HG02970 (cell line): ENCODE measurements around the gene IL1RAPL1.
"Not testable (repeated sequence)": the region's sequence is repeated elsewhere in the genome, so short reads cannot be mapped to it uniquely, and the experiment has no call there.

Source experiments
- ATAC-seq: cut with Tn5 transposase; IDR thresholded peaks from one replicate; pipeline ENCODE4 v1.9.1; 2021; ENCODE audit warnings: mild to moderate bottlenecking, moderate library complexity, moderate number of reproducible peaks; ENCODE audit not compliant: unreplicated experiment, low FRiP score

IL1RAPL1 gene

DNA sequence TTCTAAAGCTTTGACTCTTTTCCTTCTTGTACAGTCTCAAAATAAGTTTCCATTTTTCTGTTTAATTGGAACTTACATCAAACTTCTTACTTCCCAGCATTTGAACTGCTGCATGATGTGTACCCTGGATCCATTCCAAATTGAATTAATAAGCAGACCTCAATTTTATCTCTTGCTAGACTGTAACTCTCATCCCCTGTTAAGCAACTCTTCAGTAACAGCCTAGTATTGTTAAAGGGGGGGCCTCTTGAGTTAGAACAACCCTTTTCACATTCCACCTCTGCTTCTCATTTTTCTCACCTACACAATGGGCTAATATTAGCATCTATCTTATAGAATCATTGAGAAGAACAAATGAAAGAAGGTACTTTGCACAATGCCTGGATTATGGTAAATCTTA lies 169.4 kb downstream of the IL1RAPL1 start:
- ATAC-seq: no peak

DNA sequence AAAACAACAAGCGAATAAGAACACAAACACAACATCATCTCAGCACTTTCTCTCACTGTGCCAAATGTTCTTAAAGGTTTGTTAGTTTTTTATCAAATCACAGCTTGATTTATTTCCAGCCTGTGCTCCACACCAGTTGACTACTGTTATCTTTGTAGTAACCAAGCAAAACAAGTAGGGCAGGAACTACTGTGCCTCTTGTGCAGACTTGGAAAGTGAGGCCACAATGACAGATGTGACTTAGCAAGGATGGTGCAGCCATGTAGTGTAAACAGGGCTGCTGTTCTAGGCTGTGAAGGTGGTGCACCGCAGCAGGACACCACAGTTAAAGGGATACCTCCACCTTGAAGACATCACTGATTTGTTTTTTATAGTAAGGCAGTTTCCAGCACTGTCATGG lies 170.0 kb downstream of the IL1RAPL1 start:
- no peak for ATAC-seq

DNA sequence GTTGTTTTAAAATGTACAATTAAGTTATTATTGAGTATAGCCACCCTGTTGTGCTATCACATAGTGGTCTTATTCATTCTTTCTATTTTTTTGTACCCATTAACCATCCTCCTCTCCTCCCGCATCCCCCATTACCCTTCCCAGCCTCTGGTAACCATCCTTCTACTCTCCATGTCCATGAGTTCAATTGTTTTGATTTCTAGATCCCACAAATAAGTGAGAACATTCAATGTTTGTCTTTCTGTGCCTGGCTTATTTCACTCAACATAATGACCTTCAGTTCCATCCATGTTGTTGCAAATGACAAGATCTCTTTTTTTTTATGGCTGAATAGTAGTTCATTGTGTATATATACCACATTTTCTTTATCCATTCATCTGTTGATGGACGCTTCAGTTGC lies 179.3 kb downstream of the IL1RAPL1 start:
- not testable (repeated sequence) for ATAC-seq

DNA sequence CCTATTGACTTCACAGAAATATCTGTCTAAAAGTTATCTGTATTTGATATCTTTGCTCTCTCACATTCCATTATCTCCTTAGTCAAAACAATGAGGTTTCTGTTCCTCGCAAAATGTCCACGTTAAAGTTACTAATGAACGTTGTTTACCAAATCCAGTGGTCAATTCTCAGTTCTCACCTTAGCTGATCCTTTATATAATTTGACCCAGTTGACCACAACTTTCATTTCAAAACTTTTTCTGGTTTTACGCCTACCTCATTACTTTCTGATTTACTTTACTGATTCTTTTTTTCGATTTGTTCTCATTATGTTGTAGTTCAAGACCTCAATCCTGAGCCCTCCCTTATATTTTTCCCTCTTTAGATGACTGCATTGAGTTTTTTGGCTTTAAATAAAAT lies 186.6 kb downstream of the IL1RAPL1 start:
- no peak for ATAC-seq

DNA sequence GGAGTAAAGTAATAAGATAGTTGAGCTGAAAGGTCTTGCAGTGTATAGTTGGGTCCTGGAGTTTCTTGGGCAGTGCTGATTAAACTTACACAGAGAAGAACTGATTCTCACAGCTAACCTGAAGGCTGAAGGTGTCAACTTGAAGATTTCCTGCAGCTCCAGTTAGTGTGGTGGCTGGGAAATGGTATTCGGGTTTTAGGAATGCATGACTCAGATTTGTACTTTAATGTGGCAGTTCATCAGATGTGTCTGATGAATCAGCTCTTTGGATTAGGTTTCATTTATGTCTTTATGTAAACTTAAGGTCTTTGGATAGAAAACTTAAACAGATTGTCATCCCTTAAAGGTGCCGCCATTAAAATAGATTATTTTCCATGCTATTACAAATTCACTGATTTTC lies 200.0 kb downstream of the IL1RAPL1 start:
- ATAC-seq: no peak

DNA sequence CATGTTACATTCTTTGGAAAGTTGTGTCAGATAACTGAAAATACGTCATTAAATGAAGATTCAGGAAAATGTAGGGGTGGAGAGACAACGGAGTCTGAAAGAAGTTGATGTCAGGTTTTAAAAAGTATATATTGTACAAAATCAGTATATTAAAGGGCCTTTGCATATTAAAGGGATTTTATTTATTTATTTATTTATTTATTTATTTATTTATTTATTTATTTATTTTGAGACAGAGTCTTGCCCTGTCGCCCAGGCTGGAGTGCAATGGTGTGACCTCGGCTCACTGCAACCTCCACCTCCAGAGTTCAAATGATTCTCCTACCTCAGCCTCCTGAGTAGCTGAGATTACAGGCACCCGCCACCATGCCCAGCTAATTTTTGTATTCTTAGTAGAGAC lies 213.4 kb downstream of the IL1RAPL1 start:
- ATAC-seq: not testable (repeated sequence)

DNA sequence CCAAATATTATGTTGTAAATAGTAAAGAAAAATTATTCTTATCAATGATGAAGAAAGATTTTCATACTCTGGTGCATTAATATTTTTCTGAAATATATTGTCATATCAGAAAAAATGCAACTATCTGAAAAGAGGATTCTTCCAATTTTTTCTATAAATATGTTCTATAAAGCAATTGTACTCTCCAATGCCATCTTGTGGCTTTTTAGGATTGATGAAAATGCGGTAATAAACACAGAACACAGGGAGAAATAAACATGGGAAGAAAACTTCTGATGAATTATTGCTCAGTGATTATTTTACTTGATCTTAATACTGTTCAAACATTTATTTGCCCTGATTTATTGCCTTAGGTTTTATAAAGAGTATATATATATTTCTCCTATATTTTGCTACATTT lies 215.4 kb downstream of the IL1RAPL1 start:
- no peak for ATAC-seq

DNA sequence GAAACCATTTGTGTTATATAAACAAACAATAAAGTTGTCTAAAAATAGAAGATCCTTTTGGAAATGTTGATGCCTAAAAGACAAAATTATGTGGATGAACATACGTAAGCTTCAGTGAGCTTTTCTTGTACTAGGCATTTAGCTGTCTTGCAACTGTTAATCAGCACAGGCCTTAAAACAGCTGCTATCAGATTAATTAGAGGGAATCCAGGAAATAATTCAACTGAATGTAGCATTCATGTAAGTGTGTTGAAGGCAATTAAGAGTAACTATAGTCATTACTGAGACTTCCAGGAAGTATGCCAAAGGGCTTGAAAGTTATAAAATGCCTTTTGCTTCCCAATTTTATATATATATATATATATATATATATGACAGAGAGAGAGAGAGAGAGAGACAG lies 248.7 kb downstream of the IL1RAPL1 start:
- no peak for ATAC-seq

DNA sequence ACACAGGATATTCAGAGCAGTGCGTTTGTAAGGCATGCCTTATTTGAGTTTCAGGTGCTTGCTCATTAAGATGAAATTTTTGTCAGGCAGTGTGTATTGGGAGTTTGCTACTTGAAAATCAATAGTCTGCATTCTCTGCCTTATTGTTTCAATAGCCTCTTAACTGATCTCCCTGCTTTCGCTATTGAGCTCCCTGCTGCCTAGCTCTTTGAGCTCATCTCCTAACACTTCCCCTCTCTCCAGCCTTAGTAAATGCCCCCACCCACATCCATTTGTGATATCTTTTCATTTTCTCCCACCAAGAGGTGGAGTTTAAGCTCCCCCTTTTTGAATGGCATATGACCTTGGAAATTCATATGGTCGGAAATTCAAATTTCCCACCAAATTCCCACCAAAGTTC lies 256.6 kb downstream of the IL1RAPL1 start:
- no peak for ATAC-seq

DNA sequence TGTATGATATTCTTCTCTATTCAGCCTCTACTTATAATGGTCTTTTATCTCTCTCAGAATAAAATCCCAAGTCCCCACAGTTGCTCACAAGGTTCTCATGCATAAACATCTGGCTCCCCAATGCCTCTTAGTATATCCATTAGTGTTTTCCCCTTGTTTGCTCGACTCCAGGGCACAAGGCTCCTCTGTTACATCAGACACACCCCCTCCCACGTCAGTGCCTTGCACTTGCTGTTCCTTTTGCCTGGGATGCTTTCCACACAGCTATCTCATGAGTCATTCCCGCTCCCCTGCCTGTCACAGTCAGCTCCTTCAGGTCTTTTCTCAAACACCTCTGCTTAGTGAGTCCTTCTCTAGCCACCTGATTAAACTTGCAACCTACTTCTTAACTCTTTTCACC lies 260.2 kb downstream of the IL1RAPL1 start:
- no peak for ATAC-seq

DNA sequence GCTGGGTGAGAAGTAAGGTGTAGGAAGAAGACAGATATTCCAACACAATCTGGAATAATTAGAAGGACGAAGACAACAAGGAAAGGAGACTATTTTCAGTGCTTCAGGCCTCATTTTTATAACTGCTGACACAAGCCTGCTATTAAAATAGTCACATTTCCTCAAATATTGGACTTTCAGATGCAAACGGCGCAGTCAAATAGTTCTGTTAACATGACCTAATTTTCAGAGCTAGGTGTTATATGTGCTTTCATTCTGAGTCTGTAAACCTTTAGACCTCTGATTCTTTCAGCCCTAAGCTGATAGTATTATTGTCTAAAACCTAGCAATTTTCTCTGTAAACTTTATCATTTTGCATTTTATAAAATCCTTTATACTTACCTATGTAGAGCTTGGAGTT lies 261.5 kb downstream of the IL1RAPL1 start:
- no peak for ATAC-seq

DNA sequence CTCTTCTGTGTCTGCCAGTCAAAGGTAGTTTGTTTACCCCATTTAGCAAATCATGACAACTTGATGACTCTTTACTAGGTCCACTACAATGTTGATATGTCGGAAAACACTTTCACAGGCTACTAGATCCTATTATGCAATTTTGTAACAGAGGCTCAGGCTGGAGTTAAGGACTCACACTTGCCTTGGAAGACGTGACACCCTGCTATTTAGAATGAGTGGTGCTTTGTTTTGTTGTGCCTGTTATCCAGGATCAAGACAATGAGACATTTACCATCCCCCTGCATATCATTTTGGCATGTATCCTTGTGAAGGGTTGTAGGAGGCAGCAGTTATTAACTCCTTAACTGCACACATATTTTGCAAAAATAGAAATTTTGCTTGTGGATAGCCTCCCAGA lies 263.7 kb downstream of the IL1RAPL1 start:
- no peak for ATAC-seq

DNA sequence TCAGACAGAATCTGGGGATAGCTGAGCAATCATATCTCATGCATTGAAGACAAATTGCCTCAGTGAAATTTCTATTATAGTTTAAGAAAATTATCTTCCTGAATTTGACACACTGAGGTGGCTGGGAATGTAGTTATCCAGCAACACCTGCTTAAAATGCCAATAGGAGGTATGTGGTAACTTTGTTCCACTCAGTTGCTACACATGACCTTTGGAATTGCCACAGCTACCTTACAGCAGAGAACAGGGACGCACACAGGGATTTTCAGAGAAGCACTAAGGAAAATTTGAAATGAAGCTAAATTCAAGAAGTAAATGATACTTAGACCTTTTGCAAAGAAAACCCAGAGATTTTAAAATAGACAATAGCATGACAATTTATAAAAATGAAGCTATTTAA lies 264.6 kb downstream of the IL1RAPL1 start:
- no peak for ATAC-seq

DNA sequence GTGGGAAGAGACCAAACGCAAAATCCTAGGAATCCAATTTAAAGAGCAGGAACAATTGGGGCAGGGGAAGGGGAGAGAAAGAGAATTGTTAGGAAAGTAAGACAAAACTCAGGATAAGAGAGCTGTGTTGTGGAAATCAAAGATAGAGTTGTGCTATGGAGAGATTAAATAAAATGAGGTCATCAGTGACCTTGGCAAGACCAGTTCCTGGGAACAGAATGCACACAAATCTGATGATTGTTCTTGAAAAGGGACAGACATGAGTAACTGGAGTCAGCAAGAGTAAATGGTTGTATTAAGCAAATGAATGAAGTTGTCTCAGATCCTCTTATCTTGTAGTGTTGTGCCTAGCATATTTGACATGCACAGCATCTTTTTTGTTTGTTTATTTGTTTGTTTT lies 267.4 kb downstream of the IL1RAPL1 start:
- ATAC-seq: no peak

DNA sequence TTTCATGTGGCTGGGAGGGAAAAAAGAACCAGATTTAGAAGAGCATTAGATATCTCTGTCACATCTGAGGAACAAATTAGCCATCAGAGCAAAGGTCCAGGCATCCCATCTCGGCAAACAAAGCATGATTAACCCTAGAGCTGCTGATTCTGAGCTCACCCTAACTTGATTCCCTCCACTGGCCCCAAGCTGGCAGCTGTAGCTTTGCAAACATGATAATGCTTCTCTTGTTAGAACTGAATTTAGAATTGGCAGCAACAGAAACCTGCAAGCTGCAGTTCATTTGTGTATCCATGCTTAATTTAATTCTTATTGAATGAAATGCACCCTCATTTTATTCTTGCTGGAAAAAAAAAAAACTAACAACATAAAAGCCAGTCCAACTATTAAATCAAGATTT lies 289.2 kb downstream of the IL1RAPL1 start:
- no peak for ATAC-seq

DNA sequence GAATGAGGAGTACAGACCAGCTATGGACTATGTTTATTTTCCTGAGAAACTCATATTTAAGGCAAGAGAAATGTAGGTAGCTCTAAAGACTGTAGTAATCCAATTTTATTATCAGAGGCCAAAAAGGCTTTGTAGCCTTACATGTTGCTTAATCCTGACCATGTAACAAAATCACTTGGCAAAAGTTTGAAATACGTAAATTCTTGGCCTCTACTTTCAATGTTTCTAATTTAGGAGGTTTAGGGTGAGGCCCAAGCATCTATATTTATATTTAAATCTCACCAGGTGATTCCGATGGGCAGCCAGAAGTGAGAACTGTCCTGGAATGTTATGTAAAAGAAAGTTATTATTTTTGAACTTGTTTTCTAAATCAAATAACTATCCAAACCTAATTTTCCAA lies 289.7 kb downstream of the IL1RAPL1 start:
- no peak for ATAC-seq

DNA sequence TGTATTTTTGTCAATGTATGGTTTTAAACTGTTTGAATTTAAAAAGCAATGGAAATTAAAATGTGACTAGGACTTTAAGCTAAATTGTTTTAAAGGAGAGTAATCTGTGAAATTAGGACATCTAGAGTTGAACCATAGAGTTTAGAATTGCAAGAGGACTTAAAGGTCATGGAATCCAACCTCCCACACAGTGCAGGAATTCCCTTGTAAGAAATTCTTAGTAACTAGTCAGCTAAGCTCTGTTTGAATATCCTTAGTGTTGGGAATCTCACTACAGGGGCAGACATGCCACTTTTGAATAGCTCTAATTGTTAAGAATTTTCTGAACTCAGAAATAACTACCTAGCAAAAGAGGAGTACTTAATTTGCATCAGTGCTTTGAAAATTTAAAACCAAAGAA lies 292.9 kb downstream of the IL1RAPL1 start:
- ATAC-seq: no peak

DNA sequence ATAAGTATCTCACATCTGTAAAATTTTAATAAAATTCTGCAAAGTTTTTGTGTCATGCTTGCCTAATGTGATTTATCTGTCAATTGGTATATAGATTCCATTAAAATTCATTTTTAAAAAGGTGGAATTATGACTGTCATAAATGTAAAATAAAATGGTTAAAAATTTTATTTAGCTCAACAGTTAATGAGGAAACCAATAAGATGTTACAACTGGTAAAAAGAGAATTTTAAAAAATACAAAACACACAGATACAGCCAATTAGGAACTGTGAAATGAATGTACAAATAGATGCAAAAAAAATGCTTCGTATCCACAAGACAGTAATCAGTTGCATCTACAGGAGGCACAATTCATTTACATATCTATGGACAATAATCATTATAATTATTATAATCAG lies 297.6 kb downstream of the IL1RAPL1 start:
- no peak for ATAC-seq

DNA sequence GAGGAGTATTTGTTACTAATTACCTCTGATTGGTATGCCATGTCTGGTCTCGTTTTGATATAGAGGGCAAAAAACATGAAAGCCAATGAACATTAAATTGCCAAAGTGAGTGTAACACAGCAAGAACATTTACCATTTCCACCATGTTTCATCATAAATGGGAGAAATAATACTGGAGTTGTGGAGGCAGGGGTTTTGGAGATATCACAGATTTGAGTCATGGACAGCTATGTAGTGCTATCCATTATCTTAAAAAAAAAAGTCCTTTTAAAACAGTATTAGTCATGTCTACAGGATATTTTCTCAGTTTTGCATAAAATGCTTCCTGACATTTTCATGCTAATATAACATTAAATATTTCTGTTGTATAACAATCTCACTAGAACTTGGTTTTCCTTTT lies 301.2 kb downstream of the IL1RAPL1 start:
- no peak for ATAC-seq

DNA sequence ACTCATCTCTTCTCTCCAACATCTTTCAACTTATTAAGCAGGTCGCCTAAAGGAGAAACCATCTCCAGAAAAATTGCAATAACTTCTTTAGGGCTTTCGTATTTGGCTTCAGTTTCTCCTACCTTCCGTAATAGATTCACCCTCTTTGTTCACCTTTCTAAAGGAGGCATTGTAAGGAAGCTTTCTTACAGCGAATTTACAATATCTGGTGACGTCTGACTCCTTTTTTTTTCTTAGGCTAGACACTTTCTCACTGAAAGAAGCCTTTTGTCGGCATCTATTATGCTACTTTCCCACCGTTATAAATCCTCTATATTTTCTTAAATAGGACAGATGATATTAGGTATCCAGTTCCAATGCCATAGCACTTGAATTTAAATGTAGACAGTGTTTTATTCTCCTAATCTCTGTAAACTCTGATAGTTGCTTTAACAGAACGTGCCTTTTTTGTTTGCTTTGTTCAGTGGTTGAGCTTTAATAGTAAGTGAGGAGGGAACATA lies 302.4 kb downstream of the IL1RAPL1 start:
- no peak for ATAC-seq

DNA sequence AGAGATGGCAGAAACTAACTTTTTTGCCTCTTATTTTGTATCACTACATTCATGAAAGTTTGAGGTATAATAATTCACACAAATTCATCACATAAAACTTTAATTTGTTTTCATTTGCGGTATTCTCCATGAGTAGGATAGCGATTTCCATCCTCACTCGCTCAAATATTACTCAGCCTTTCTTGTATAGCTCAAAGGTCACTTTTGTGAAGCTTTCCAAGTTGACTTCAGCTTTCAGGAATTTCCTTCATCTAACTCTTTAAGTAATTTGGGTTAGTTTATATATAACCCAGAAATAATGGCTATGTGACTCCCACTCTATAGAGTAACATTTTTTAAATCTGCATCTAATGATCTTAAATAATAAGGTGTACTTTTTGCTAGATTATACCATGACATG lies 314.4 kb downstream of the IL1RAPL1 start:
- ATAC-seq: no peak

DNA sequence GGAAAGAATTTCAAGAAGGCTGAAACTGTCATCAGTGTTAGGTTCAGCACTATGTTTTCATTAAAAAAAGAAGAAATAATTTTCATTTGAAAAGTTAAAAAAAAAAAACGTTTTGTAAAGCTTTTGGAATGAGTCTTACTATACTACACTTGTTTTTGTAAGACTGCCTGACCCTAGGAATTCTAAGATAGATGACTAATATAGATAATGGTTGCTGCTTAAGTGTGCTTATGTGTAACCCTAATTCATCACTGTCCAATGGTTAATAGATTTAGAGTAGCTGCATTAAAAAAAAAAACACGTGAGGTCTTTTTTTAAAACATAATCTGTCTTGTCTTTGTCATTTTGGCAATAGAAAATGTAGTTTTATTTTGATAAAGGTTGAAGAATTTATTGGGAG lies 323.2 kb downstream of the IL1RAPL1 start:
- no peak for ATAC-seq

DNA sequence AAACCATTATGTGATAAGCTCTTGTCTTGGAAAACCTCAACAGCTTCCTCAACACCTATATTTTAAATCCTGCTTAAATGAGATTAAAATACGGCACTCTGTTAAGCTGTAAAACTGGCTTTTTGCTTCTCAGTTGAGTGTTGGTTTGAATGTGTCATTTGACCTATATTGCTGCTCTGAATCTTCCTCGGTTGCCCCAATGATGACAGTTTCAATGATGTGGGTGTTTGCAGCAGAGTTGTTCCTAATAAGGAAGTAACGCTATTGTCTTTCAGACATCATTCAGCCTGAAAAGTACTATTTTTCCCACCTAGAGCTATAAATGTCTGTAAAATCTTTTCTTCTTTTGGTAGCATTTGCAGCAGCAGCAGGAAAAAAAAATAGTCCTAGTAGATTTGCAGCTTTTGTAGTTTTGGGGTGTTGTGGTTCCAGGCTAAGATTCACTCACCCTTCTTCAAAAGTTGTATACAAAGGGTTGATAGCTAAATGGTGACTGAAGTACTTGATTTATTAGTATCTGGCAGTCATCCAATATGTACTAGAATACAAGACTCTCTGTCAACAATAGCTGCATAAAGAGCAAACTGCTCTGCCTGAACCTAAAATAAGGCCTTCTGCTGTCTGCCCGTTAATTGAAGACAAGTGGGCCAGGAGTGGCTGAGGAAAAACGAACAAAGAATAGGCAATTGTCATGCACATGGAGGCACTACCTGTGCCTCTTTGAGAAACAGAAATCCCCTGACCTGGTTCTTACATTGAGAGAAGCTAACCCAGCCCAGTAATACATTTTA lies 333.1 kb downstream of the IL1RAPL1 start:
- no peak for ATAC-seq
